ENCODE measurements around the gene CCDC180.
"Not testable (repeated sequence)": the region's sequence is repeated elsewhere in the genome, so short reads cannot be mapped to it uniquely, and the experiment has no call there.

The CCDC180 gene

DNA sequence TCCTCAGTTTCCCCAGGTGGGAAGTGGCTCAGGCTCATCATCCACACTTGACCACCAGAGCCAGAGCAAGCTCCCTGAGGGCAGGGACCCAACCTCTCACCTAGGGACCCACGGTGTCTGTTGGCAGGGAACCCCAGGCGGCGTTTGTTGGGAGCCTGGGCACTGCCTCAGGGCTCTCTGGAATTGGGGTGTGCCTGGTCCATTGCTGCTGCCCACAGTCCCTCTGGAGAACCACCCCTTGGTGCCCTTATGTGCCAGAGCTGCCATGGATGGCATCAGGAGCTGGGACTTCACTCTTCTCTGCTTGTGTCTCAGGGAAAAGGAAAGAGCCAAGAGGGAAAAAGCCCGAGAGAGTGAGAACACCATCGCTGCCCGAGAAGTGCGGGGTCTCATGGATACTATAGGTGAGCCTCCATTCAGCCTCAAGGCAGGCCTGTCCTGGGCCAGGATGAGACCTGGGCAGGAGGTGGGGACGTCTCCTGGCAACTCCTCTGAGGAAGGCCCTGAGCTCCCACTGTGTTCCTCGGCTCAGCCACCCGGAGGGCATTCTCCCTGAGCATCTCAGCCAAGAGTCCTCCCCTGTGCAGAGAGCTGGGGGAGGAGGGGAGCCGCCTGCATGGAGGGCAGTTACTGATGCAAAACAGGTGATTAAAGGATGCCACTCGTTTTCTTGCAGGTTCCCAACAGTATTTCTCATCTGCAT, 4.5 kb downstream of the CCDC180 start:
- no peak for DNase-seq

DNA sequence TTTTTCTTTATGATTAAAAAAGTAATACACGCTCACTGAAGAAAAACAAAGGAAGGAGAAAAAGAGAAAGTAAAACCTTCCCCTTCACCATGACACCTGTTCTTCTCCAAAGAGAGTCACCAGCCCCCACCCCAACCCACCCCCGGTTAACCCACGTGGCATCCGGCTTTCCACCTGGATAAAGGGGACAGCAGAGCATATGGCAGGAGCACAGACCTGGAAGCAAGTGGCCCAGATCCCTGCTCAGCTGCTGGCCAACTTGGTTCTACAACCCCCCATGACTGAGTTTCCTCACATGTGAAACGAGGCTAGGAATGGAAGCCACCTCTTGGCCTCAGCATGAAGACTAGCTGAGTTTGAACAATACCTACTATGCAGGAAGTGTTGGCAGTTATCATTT, 5.1 kb downstream of the CCDC180 start:
- no peak for DNase-seq

DNA sequence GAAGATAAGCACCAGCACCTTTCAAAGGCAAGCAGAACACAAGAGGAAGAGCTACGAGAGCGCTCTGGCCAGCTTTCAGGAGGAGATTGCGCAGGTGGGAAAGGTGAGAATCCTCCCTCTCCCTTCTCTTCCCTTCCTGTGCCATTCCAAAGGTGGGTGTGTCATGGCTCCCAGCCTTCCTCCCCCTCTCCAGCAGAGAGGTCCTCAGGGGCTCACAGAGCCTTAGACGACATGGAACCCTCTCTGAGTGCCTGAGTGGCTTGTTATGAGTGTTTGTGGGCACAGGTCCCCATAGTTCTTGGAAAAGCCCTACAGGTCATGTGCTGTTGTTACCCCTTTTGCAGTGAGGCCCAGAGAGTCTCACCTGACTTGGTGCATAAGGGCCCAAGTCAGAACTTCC, 5.8 kb downstream of the CCDC180 start:
- no peak for DNase-seq

- no peak for DNase-seq
Observed at GRCh38 chr9:97313746-97314145, 6.3 kb downstream of the CCDC180 start.

DNA sequence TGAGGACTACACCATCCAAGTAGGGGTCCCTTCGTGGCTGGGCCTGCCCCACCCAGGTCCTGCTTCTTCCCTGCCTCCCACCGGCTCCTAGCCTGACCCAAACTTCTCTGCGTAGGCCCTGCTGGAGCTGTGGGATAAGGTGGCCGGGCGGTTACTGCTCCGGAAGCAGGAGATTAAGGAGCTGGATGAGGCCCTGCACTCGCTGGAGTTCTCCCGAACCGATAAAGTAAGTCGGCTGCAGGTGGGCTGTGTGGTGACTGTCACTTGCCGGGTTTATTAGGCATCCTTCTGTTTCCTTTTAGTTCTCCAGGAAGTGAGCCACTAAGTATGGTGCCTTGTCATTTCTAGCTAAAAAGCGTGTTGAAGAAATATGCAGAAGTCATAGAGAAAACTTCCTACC, 7.0 kb downstream of the CCDC180 start:
- no peak for DNase-seq

DNA sequence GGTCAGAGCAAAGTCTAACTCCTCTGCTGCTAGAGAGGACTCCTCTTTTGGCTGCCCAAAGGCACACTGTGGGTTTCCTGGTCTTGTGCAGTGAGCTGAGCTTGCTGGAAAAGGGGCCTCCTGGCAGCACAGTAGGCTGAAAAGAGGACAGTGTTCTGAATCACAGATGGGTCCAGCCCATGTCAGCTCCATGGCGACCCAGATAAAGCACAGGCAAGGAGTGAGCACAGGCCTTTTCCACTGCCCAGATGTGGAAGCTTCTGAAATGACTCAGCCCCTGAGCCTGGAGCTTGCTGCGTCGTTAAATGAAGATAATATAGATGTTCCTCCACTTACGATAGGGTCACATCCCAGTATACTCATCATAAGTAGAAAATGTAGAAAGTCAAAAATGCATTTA, 8.1 kb downstream of the CCDC180 start:
- DNase-seq = no peak

DNA sequence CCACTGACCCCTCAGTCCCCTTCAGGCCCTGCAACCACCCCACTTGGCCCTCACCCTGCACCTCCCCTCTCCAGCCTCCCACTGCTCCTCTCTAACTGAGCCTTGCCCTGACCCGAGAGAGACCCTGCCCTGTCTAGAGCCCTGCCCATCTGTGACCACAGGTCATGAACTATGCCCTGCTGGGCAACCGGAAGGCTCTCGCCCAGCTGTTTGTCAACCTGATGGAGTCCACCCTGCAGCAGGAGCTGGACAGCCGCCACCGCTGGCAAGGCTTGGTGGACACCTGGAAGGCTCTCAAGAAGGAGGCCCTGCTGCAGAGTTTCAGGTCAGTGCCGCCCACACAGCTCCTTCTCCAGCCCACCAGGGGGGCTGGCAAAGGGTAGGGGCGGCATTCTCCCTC, 9.4 kb downstream of the CCDC180 start:
- no peak for DNase-seq

DNA sequence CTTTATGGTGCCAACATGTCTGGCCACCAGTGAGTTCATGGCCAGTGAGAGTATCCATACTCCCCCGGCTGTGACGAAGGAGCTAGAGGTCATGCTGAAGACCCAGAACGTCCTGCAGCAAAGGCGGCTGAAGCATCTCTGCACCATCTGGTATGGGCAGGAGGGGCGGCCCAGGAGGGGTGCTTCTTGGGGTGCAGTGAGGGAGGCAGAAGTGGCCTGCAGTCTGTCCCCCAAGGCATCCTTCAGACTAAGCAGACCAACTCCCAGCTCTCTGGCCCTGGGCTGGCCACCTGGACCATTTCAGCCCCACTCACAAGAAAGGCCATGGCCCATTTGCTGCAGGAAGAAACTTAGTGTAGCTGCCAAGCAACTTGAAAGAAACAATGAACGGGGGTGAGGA, 11.0 kb downstream of the CCDC180 start:
- no peak for DNase-seq

DNA sequence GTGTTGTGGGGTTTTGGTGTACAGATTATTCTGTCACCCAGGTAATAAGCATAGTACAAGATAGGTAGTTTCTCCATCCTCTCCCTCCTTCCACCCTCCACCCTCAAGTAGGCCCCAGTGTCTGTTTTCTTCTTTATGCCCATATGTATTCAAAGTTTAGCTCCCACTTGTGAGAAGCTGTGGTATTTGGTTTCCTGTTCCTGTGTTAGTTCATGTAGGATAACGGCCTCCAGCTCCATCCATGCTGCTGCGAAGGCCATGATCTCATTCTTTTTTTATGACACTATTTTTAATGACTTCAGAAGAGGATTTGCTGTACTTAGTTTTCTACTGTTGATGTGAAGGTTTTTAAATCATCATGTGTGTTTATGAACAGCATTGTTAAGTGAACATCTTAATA, 11.9 kb downstream of the CCDC180 start:
- no peak for DNase-seq

GRCh38 chr9:97320080-97320642, 12.7 kb downstream of the CCDC180 start:
- no peak for DNase-seq

GRCh38 chr9:97321251-97321650, 13.8 kb downstream of the CCDC180 start:
- DNase-seq = no peak

- no peak for DNase-seq
Observed at GRCh38 chr9:97321691-97322090, 14.2 kb downstream of the CCDC180 start.

GRCh38 chr9:97322105-97322504, 14.6 kb downstream of the CCDC180 start:
- DNase-seq = no peak

- no peak for DNase-seq
Observed at GRCh38 chr9:97324954-97325353, 17.5 kb downstream of the CCDC180 start.

- DNase-seq = no peak
Observed at GRCh38 chr9:97327562-97327961, 20.1 kb downstream of the CCDC180 start.

GRCh38 chr9:97332993-97333392, 25.5 kb downstream of the CCDC180 start:
- DNase-seq = no peak

DNA sequence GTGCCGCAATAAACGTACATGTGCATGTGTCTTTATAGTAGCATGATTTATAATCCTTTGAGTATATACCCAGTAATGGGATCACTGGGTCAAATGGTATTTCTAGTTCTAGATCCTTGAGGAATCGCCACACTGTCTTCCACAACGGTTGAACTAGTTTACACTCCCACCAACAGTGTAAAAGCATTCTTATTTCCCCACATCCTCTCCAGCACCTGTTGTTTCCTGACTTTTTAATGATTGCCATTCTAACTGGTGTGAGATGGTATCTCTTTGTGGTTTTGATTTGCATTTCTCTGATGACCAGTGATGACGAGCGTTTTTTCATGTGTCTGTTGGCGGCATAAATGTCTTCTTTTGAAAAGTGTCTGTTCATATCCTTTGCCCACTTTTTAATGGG, 28.2 kb downstream of the CCDC180 start:
- not testable (repeated sequence) for DNase-seq

- no peak for DNase-seq
Observed at GRCh38 chr9:97348871-97349270, 41.4 kb downstream of the CCDC180 start.

- DNase-seq = no peak
Observed at GRCh38 chr9:97349400-97349799, 41.9 kb downstream of the CCDC180 start.

DNA sequence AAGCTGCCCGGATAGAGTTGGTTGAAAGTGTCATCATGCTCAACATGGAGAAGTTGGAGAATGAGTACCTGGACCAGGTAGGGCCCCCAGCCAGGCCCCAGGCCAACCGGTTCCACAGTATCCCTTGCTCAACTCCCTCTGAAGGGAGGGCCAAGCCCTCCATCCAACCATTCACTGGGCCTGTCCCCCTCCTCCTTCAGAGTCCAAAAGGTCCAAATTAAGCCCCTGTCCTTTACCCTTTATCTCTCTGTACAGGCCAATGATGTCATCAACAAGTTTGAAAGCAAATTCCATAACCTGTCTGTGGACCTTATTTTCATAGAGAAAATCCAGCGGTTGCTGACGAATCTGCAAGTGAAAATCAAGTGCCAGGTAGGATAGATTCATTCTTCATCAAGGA, 47.2 kb downstream of the CCDC180 start:
- DNase-seq = no peak

GRCh38 chr9:97357056-97357455, 49.6 kb downstream of the CCDC180 start:
- DNase-seq = no peak
